ENCODE data around the gene MPPED1.

GRCh38 chr22:43505896-43506295 lies 94.1 kb downstream of the MPPED1 start:
- TF ChIP-seq CTCF (IDR thresholded peaks at IDR 0.05; ENCODE audit: insufficient read depth, low read depth, low read length) (no peak), EZH2 (IDR thresholded peaks at IDR 0.05; ENCODE audit: insufficient read depth, low read length) (no peak)

All from astrocyte (in vitro differentiated cells and primary cell).